ENCODE results near the gene TLCD1. TPM values are rescaled to one million over a fixed set of nuclear protein-coding genes. Genes with fewer than 3 reads are reported as not detected.

TLCD1 gene
- total and polyA plus RNA-seq, 4 experiments from 2014 or later, result 0.52 to 2.2 (median 1.0) TPM; not detected in 1

DNA sequence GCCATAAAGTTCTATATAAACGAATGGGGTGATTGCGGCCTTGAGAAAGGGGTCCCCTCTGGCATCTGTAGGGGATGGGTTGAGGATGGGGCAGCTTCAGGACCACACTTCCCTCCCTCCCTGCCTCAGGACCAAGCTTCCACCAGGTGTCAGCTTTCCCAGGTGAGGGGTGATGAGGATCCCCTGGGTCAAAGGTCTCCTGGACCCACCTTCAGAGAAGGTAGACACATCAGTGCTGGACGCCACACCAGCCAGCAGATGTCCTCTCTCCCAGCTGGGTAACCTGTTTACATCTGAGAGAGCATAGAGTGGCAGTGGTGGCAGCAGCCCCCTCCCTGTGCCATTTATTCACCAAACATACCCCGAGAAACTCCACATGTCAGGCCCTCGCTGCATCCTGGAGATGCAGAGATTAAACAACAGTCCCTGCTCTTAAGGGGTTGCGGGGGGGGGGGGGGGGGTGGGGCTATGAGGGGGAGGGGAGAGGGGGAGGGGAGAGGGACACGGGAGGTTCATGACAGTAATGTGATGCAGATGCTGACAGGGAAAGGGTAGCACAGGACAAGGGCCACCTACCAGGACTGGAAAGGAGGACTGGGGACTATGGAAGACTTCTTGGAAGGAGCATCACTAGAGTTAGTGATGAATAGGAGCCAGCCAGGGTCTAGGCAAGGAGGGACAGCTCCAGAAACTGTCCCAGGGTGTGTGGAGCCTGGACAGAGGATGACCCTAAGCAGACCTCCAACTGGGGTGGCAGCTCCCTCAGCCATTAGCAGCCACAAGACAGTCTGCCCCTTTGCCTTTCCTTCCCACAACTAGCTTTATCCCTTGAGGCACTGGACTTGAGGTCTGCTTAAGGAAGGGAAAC, 19.3 kb downstream of the TLCD1 start:
- peaks cover 17% of the 10 kb centered on the region for H3K36me3 ChIP-seq (ENCODE audit: insufficient read depth, low read length)
- H3K4me3 ChIP-seq (ENCODE audit: low read length in 2 of 2), result no peak overlapping the region
- H3K27ac ChIP-seq (ENCODE audit: low read depth, low read length), result no peak overlapping the region
- H3K4me3 Mint-ChIP-seq, result no peak overlapping the region
- CTCF ChIA-PET (ENCODE audit: partially characterized antibody), result interaction anchor here (0.5 to 1.2 kb wide), 3 partner anchors 12 to 117 kb away, joined by 3 to 5 read pairs (median 3); partner anchors contain the start of gene RPL23A
- peaks cover 5% of the 10 kb centered on the region for H3K4me1 ChIP-seq (ENCODE audit: insufficient read depth, low read length)
- H3K4me1 Mint-ChIP-seq, result peaks cover 5 to 18% (median 12%) of the 10 kb centered on the region in 4 donors
- intact Hi-C loops (cut with micrococcal nuclease), result no loop called here
- POLR2A ChIA-PET (ENCODE audit: partially characterized antibody), result interaction anchor here (7.3 kb wide), 1 partner anchor 15 kb away, joined by 93 read pairs; the partner anchor contains the start of gene RPL23A
- H3K36me3 Mint-ChIP-seq, result peaks cover 20 to 27% of the 10 kb centered on the region in 2 donors
- H3K27me3 ChIP-seq (ENCODE audit: insufficient read depth, low read length), result no peaks in the 10 kb centered on the region
- no peak for DNase-seq
- H3K27me3 Mint-ChIP-seq, result no peaks in the 10 kb centered on the region
- no peaks in the 10 kb centered on the region for H3K9me3 ChIP-seq (ENCODE audit: control insufficient read depth in 1 of 2, low read length in 2 of 2)
- H3K9me3 Mint-ChIP-seq, result peaks cover 0 to 2% (median 0%) of the 10 kb centered on the region in 8 donors
- H3K27ac Mint-ChIP-seq, result peak overlapping the region in 4 of 7 donors; percentile 41 to 85 (median 60)

- intact Hi-C loops (cut with micrococcal nuclease), result no loop called here
- H3K36me3 ChIP-seq (ENCODE audit: insufficient read depth, low read length), result peaks cover 26% of the 10 kb centered on the region
- Mint-ChIP-seq H3K9me3 (peaks cover 0 to 2% (median 0%) of the 10 kb centered on the region in 8 donors), H3K4me3 (no peak overlapping the region), H3K27me3 (no peaks in the 10 kb centered on the region), H3K4me1 (peaks cover 5 to 13% (median 10%) of the 10 kb centered on the region in 4 donors), H3K36me3 (peaks cover 27 to 32% of the 10 kb centered on the region in 2 donors), H3K27ac (peak overlapping the region in 4 of 7 donors; percentile 18 to 61 (median 38))
- no peak overlapping the region for H3K4me3 ChIP-seq (ENCODE audit: low read length in 2 of 2)
- ChIA-PET CTCF (ENCODE audit: partially characterized antibody) (no interaction called here), POLR2A (ENCODE audit: partially characterized antibody) (interaction anchor here (1.2 to 1.5 kb wide), 2 partner anchors 12 to 14 kb away, joined by 3 to 4 read pairs; partner anchors contain the start of gene RPL23A)
- DNase-seq, result no peak
- no peaks in the 10 kb centered on the region for H3K9me3 ChIP-seq (ENCODE audit: control insufficient read depth in 1 of 2, low read length in 2 of 2)
- H3K27ac ChIP-seq (ENCODE audit: low read depth, low read length), result no peak overlapping the region
- peaks cover 5% of the 10 kb centered on the region for H3K4me1 ChIP-seq (ENCODE audit: insufficient read depth, low read length)
- H3K27me3 ChIP-seq (ENCODE audit: insufficient read depth, low read length), result no peaks in the 10 kb centered on the region
Observed at GRCh38 chr17:28705728-28706334, 20.2 kb downstream of the TLCD1 start.

GRCh38 chr17:28705074-28705659, 20.9 kb downstream of the TLCD1 start:
- H3K27ac ChIP-seq (ENCODE audit: low read depth, low read length), result no peak overlapping the region
- no peak overlapping the region for H3K4me3 Mint-ChIP-seq
- peaks cover 32% of the 10 kb centered on the region for H3K36me3 ChIP-seq (ENCODE audit: insufficient read depth, low read length)
- H3K27me3 Mint-ChIP-seq, result no peaks in the 10 kb centered on the region
- H3K27me3 ChIP-seq (ENCODE audit: insufficient read depth, low read length), result no peaks in the 10 kb centered on the region
- peaks cover 3 to 9% (median 6%) of the 10 kb centered on the region in 4 donors for H3K4me1 Mint-ChIP-seq
- no peak for DNase-seq
- H3K4me1 ChIP-seq (ENCODE audit: insufficient read depth, low read length), result no peaks in the 10 kb centered on the region
- no peak overlapping the region for H3K4me3 ChIP-seq (ENCODE audit: low read length in 2 of 2)
- H3K27ac Mint-ChIP-seq, result peak overlapping the region in 5 of 7 donors; percentile 18 to 79 (median 41)
- ChIA-PET POLR2A (ENCODE audit: partially characterized antibody) (interaction anchor here (0.9 to 1.5 kb wide), 3 partner anchors 11 to 43 kb away, joined by 3 to 4 read pairs (median 3); partner anchors contain the start of genes RPL23A, SDF2 and SUPT6H), CTCF (ENCODE audit: partially characterized antibody) (no interaction called here)
- H3K9me3 Mint-ChIP-seq, result peaks cover 0 to 2% (median 0%) of the 10 kb centered on the region in 8 donors
- intact Hi-C loops (cut with micrococcal nuclease), result no loop called here
- no peaks in the 10 kb centered on the region for H3K9me3 ChIP-seq (ENCODE audit: control insufficient read depth in 1 of 2, low read length in 2 of 2)
- H3K36me3 Mint-ChIP-seq, result peaks cover 31 to 37% of the 10 kb centered on the region in 2 donors

DNA sequence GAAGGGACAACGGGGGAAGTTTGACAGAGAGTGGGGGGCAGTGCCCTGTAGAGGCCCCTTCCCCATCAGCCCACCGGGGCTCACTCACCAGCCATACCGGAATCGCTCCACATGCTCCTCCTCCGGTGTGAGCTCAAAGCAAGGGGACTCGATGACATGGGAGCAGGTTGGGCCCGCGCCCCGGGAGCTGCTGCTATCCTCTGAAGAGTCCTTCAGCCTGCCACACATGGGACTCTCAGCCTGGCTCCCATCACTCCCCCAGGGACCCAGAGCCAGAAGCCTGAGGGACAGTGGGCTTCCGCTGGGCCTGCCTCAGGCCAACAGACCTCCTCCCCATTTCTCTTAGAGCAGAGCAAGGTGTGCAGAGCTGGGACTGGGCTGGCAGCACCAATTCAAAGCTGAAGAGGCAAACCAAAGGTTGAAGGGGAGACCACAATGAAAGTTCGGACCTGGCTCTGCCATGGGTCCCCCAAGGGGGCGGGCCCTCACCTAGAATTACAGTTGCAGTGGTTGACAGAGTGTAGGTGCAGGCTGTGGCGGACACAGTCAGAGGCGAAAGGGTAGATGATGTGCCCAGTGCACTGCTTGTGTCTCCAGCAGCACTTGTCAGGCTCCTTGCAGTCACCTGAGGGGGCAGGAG, 21.7 kb downstream of the TLCD1 start:
- Histone ChIP-seq H3K4me3 (ENCODE audit: low read length in 2 of 2) (no peak overlapping the region), H3K36me3 (ENCODE audit: insufficient read depth, low read length) (peaks cover 40% of the 10 kb centered on the region), H3K4me1 (ENCODE audit: insufficient read depth, low read length) (no peaks in the 10 kb centered on the region), H3K27me3 (ENCODE audit: insufficient read depth, low read length) (no peaks in the 10 kb centered on the region), H3K27ac (ENCODE audit: low read depth, low read length) (no peak overlapping the region), H3K9me3 (ENCODE audit: control insufficient read depth in 1 of 2, low read length in 2 of 2) (no peaks in the 10 kb centered on the region)
- CTCF ChIA-PET (ENCODE audit: partially characterized antibody), result no interaction called here
- peaks cover 0 to 9% (median 5%) of the 10 kb centered on the region in 4 donors for H3K4me1 Mint-ChIP-seq
- POLR2A ChIA-PET (ENCODE audit: partially characterized antibody), result interaction anchor here (0.9 to 1.5 kb wide), 3 partner anchors 10 to 42 kb away, joined by 3 to 4 read pairs (median 3); partner anchors contain the start of genes RPL23A, SDF2 and SUPT6H
- H3K36me3 Mint-ChIP-seq, result peaks cover 35 to 45% of the 10 kb centered on the region in 2 donors
- H3K27me3 Mint-ChIP-seq, result no peaks in the 10 kb centered on the region
- DNase-seq, result no peak
- H3K27ac Mint-ChIP-seq, result no peak overlapping the region
- H3K9me3 Mint-ChIP-seq, result peaks cover 0 to 2% (median 0%) of the 10 kb centered on the region in 8 donors
- no peak overlapping the region for H3K4me3 Mint-ChIP-seq
- intact Hi-C loops (cut with micrococcal nuclease), result no loop called here

DNA sequence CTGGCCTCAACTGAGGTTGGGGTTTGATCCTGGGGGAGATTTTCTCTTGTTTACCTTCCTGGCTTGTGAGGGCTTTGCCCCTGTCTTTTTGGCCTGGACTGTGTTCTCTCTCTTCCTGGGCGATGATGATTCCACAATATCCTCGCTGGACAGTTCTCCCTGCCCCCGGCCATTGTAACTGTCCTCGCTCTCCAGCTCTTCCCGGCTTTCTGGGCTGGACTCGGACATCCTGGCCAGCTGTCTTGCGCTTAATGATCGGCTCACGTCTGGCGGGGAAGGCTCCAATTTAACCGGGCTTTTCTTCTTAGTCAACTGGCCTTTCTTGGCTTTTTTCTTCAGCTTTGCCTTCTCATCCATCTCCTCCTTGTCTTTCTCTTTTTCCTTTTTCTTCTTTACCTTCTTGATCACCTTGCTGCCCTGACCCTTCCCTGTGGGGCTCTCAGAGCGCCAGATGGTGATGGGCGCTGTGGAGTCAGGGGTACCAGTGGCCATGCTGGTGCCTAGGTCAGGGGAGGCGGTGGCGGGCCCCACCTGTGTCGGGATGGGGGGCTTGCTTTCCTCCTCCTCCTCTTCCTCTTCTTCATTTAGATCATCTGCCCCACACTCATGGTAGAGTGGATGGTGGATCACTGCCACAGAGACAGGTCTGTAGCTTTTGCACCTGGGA, 22.3 kb downstream of the TLCD1 start:
- Histone ChIP-seq H3K4me3 (ENCODE audit: low read length in 2 of 2) (no peak overlapping the region), H3K27me3 (ENCODE audit: insufficient read depth, low read length) (no peaks in the 10 kb centered on the region), H3K4me1 (ENCODE audit: insufficient read depth, low read length) (no peaks in the 10 kb centered on the region), H3K27ac (ENCODE audit: low read depth, low read length) (no peak overlapping the region), H3K9me3 (ENCODE audit: control insufficient read depth in 1 of 2, low read length in 2 of 2) (no peaks in the 10 kb centered on the region), H3K36me3 (ENCODE audit: insufficient read depth, low read length) (peaks cover 47% of the 10 kb centered on the region)
- ChIA-PET CTCF (ENCODE audit: partially characterized antibody) (no interaction called here), POLR2A (ENCODE audit: partially characterized antibody) (no interaction called here)
- Mint-ChIP-seq H3K27ac (peak overlapping the region in 3 of 7 donors; percentile 8 to 73 (median 51)), H3K4me1 (peaks cover 0 to 9% (median 5%) of the 10 kb centered on the region in 4 donors), H3K9me3 (peaks cover 0 to 2% (median 0%) of the 10 kb centered on the region in 8 donors), H3K4me3 (no peak overlapping the region), H3K36me3 (peaks cover 39 to 51% of the 10 kb centered on the region in 2 donors), H3K27me3 (no peaks in the 10 kb centered on the region)
- intact Hi-C loops (cut with micrococcal nuclease), result no loop called here
- no peak for DNase-seq

GRCh38 chr17:28702752-28703150, 23.3 kb downstream of the TLCD1 start:
- peaks cover 56% of the 10 kb centered on the region for H3K36me3 ChIP-seq (ENCODE audit: insufficient read depth, low read length)
- no peak overlapping the region for H3K4me3 ChIP-seq (ENCODE audit: low read length in 2 of 2)
- H3K27me3 ChIP-seq (ENCODE audit: insufficient read depth, low read length), result no peaks in the 10 kb centered on the region
- CTCF ChIA-PET (ENCODE audit: partially characterized antibody), result no interaction called here
- intact Hi-C loops (cut with micrococcal nuclease), result no loop called here
- POLR2A ChIA-PET (ENCODE audit: partially characterized antibody), result interaction anchor here (1.0 to 2.2 kb wide), 3 partner anchors 9 to 58 kb away, joined by 3 to 14 read pairs (median 3); partner anchors contain the start of genes BLTP2, PROCA1 and RPL23A
- Mint-ChIP-seq H3K4me1 (peaks cover 0 to 8% (median 5%) of the 10 kb centered on the region in 4 donors), H3K9me3 (no peaks in the 10 kb centered on the region), H3K36me3 (peaks cover 46 to 60% of the 10 kb centered on the region in 2 donors), H3K27ac (peak overlapping the region in 1 of 7 donors; percentile 25), H3K4me3 (no peak overlapping the region), H3K27me3 (no peaks in the 10 kb centered on the region)
- no peak for DNase-seq
- no peaks in the 10 kb centered on the region for H3K9me3 ChIP-seq (ENCODE audit: control insufficient read depth in 1 of 2, low read length in 2 of 2)
- no peaks in the 10 kb centered on the region for H3K4me1 ChIP-seq (ENCODE audit: insufficient read depth, low read length)
- H3K27ac ChIP-seq (ENCODE audit: low read depth, low read length), result no peak overlapping the region
